ENCODE results near the gene ATRN. TPM values are rescaled to one million over a fixed set of nuclear protein-coding genes. Genes with fewer than 3 reads are reported as not detected.
A peak's percentile ranks its signal among the peaks of the same experiment; 100 is the strongest.

The ATRN gene
- total RNA-seq, 2 experiments from 2014 or later = 7.3 to 7.8 TPM

DNA sequence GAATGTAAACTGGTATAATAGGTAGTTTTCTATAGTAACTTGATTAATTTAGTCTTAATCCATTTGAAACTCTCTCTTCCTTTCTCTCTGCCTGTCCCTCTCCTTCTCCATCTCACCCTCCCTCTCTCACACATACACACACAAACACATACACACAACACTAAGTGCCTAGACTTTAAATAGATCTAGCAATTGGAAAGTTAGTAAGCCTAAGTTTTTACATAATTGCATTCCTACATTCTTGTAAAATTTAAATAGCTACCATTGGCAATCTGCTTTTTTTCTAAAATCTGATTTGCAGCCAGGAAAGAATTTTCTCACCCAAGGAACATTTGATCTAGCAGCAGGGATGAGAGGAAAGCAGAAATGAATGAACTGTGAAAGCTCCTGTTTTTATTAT, 176.7 kb downstream of the ATRN start:
- Mint-ChIP-seq H3K4me1 (ENCODE audit: low read depth) (no peaks in the 10 kb centered on the region), H3K27me3 (no peaks in the 10 kb centered on the region), H3K4me3 (no peak overlapping the region), H3K36me3 (peaks cover 7% of the 10 kb centered on the region), H3K27ac (no peak overlapping the region), H3K9me3 (no peaks in the 10 kb centered on the region)
- ChIA-PET CTCF (interaction anchor here (0.6 to 1.3 kb wide), 2 partner anchors 27 to 84 kb away, joined by 3 to 4 read pairs; no protein-coding TSS in a partner anchor), POLR2A (no interaction called here)
- no peak for DNase-seq
- intact Hi-C loops (cut with micrococcal nuclease) = no loop called here

DNA sequence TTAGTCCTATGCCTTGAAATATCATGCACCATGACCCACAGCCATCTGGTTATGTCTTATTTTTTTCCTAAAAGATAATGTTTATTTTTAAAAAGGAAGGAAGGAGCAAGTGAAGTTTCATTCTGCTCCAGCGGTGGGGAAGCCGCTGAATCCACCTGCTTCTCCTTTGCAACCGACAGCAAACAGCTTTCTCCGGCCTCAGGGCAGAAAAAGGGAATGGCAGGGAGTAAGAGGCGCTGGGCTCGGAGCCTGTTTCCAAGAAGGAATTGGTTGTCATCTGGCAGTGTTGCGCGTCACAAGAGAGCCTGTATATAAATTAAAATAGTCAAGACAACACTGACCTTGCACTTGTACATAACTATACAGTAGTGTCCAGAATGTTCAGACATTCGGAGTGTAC, 178.1 kb downstream of the ATRN start:
- POLR2A ChIA-PET = no interaction called here
- DNase-seq = no peak
- CTCF ChIA-PET = no interaction called here
- Mint-ChIP-seq H3K4me3 (no peak overlapping the region), H3K4me1 (ENCODE audit: low read depth) (no peaks in the 10 kb centered on the region), H3K36me3 (peaks cover 7% of the 10 kb centered on the region), H3K9me3 (peaks cover 8% of the 10 kb centered on the region), H3K27me3 (no peaks in the 10 kb centered on the region), H3K27ac (no peak overlapping the region)
- intact Hi-C loops (cut with micrococcal nuclease) = no loop called here

DNA sequence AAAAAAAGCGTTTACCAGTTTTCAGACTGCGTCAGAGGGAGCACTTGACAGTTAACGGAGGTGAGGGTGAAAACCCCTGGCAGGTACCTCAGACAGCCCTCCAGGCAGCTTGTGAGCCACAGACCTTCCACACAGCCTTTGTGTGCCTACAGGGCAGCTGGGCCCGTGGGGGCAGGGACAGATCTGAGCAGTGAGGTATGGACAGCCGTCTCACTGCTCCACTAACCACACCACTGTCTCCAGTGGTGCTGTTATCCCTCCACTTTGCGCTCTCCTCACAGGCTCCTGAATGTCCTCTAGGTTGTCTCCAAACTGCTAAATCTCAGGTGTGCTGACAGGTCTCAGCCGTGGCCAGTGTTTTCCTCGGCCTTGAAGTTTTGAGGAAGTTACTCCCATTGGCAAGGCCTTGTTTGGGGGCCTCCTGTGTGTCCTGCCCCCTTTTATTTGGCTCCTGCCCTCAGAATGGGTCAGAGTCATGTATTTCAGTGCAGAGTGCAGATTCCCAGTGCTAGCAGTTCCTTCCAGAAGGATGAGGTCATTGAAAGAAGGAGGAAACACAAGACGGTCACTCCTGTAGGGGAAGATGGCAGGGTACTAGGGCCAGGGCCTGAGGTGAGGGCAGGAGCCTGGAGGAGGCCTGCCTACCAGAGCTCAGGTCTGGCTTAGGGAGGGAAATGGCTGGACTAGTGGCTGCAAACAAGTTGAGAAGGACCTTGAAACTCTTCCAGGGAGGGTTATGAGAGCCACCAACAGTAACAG, 180.6 kb downstream of the ATRN start:
- intact Hi-C loops (cut with micrococcal nuclease) = no loop called here
- Mint-ChIP-seq H3K4me3 (no peak overlapping the region), H3K36me3 (peaks cover 7% of the 10 kb centered on the region), H3K27ac (no peak overlapping the region), H3K4me1 (ENCODE audit: low read depth) (no peaks in the 10 kb centered on the region), H3K9me3 (peaks cover 9% of the 10 kb centered on the region), H3K27me3 (no peaks in the 10 kb centered on the region)
- CTCF ChIA-PET = no interaction called here
- no peak for DNase-seq
- POLR2A ChIA-PET = no interaction called here

DNA sequence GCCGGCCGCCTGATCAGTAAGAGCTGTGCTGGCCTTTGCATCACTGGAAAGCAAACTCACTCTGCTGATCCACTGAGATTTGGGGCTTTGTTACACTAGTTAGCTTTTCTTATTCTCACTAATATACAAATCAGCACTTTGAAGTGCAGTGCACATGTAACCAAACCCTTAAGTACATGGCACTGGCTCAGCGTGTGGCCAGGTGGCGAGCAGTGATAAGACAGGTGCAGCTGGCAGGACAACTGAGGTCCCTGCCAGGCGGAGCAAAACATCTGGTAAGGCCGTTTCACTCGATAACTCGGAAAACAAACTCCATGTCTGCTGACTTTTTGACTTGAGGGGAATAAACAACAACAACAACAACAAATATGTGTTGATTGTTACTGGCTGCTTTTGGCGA, 181.4 kb downstream of the ATRN start:
- ChIA-PET POLR2A (no interaction called here), CTCF (no interaction called here)
- H3K36me3 Mint-ChIP-seq = peaks cover 7% of the 10 kb centered on the region
- no peak overlapping the region for H3K27ac Mint-ChIP-seq
- H3K9me3 Mint-ChIP-seq = peaks cover 9% of the 10 kb centered on the region
- H3K27me3 Mint-ChIP-seq = no peaks in the 10 kb centered on the region
- no peak for DNase-seq
- no peaks in the 10 kb centered on the region for H3K4me1 Mint-ChIP-seq (ENCODE audit: low read depth)
- intact Hi-C loops (cut with micrococcal nuclease) = no loop called here
- H3K4me3 Mint-ChIP-seq = no peak overlapping the region

DNA sequence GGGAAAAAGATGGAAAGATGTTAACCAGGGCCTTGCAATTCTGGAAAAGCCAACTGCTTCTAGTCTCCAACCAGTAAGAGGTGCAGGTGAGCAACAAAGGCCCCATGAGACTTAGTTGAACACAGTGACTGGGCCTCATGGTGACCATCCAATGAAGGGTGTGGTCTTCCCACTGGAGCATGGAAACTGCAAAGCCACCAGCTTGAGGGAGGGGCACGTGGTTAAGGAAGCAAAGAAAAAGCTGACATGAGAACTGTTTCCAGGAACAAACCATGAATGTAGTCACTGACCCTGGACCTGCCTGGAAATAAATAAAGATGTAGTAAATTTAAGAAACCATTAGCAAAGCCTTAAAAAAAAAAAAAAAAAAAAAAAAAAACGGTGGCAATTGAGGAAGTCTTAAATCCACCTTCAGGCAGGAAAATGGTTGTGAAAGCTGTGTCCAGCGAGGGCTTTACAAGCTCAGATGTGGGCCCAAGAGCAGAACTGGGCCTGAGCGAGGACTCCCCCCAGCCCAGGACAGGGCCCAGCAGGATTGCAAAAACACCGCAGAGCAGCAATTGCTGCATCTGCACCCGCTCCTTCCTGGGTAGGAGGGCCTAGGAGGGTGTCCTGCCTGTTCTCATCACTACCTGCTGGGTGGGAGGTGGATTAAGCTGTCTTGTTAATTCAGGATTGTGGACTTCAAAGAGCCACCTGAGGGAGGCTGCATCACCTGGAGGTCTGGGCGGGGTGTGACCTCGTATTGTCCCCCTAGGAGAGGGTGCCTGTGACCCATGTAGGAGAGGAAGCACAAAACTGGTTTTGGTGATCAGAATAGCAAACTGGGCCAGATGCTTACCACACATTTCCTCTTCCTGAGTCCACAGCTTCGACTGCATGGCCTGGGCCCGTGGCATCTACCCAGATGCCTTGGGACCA, 182.1 kb downstream of the ATRN start:
- Mint-ChIP-seq H3K4me3 (no peak overlapping the region), H3K27ac (no peak overlapping the region), H3K27me3 (no peaks in the 10 kb centered on the region), H3K9me3 (peaks cover 9% of the 10 kb centered on the region), H3K36me3 (peaks cover 7% of the 10 kb centered on the region), H3K4me1 (ENCODE audit: low read depth) (no peaks in the 10 kb centered on the region)
- intact Hi-C loops (cut with micrococcal nuclease) = no loop called here
- no peak for DNase-seq
- CTCF ChIA-PET = interaction anchor here (1.0 kb wide), 1 partner anchor 24 kb away, joined by 3 read pairs; no protein-coding TSS in a partner anchor
- POLR2A ChIA-PET = no interaction called here

DNA sequence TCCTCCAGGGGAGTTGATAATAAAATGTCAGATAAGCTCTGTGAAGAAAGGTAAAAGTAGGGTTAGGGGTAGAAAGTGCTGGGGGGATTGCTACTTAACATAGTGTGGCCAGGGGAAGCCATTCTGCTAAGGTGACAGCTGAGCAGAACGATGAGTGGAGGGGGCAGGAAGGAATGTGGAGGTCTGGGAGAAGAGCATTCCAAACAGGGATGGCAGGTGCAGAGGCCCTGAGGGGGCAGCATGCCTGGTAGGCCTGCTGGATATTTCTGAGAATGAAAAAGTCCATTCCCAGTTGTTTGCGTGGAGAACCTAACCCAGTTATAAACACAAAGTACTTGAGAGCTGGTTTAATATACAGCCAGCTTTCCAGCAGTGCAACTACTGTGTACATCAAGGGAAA, 183.1 kb downstream of the ATRN start:
- POLR2A ChIA-PET = no interaction called here
- intact Hi-C loops (cut with micrococcal nuclease) = no loop called here

DNA sequence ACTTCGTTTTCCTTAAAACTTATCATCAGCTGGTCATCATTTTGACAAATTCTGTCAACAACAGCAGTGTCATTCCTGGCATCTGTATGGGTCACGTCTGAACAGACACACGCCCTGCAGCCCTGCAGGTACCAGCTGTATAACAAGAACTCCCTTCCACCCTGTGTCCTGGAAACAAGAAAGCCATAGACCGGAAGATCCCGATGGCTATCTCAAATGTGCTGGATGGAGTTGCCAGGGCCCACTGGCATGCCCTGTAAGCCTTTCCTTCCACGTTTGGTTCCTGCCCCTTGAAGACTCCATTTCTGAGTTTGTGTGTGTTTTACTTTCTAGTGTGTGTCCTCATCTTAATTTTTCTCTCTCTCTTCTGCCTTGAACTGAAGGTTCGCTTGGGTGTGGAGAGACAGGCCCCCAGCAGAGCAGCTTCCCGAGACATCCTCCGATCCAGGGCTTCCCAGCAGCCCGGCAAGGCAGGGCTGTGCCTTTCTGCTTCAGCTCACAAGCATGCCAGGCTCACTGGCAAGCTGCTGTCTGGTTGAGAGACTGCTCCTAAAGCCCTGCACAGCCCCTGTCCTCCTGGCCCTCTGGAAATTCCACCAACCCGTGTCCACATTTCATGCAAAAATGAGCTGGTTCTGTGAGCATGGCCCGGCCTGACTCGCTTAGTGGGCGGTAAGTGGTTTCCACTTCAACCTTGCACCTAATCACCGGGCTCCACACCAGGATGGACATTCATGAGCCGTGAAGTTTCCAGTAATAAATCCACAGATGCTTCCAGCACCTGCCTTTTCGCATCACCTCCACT, 183.7 kb downstream of the ATRN start:
- Mint-ChIP-seq H3K27ac (no peak overlapping the region), H3K36me3 (no peaks in the 10 kb centered on the region), H3K27me3 (peaks cover 8% of the 10 kb centered on the region), H3K4me1 (ENCODE audit: low read depth) (peaks cover 8% of the 10 kb centered on the region), H3K4me3 (no peak overlapping the region), H3K9me3 (peaks cover 9% of the 10 kb centered on the region)
- DNase-seq = no peak
- intact Hi-C loops (cut with micrococcal nuclease) = no loop called here
- CTCF ChIA-PET = interaction anchor here (0.7 kb wide), 1 partner anchor 201 kb away, joined by 3 read pairs; no protein-coding TSS in a partner anchor
- POLR2A ChIA-PET = no interaction called here

More for the DNA sequence above, 183.1 kb downstream of the ATRN start:
- peaks cover 3% of the 10 kb centered on the region for H3K4me1 Mint-ChIP-seq (ENCODE audit: low read depth)
- peaks cover 2% of the 10 kb centered on the region for H3K27me3 Mint-ChIP-seq
- no peak for DNase-seq
- peaks cover 9% of the 10 kb centered on the region for H3K9me3 Mint-ChIP-seq
- H3K4me3 Mint-ChIP-seq = no peak overlapping the region
- no peak overlapping the region for H3K27ac Mint-ChIP-seq
- CTCF ChIA-PET = interaction anchor here (0.7 kb wide), 1 partner anchor 201 kb away, joined by 3 read pairs; no protein-coding TSS in a partner anchor
- H3K36me3 Mint-ChIP-seq = peaks cover 2% of the 10 kb centered on the region

DNA sequence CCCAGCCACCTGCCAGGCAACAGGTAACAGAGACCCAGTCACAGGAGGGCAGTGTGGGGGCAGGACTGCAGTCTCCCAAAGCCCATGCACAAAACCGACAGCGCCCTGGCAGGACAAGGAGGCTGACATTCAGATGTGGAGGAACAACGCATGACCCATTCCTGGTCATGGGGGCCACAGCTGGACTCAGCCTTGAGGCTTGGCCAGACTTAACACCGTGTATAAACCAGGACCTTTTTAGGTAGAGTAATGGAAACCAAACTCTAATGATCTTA, 184.2 kb downstream of the ATRN start:
- H3K27ac Mint-ChIP-seq = no peak overlapping the region
- H3K27me3 Mint-ChIP-seq = peaks cover 11% of the 10 kb centered on the region
- no peak for DNase-seq
- intact Hi-C loops (cut with micrococcal nuclease) = no loop called here
- H3K4me3 Mint-ChIP-seq = no peak overlapping the region
- H3K4me1 Mint-ChIP-seq (ENCODE audit: low read depth) = peaks cover 9% of the 10 kb centered on the region
- ChIA-PET POLR2A (no interaction called here), CTCF (no interaction called here)
- no peaks in the 10 kb centered on the region for H3K36me3 Mint-ChIP-seq
- peaks cover 9% of the 10 kb centered on the region for H3K9me3 Mint-ChIP-seq

DNA sequence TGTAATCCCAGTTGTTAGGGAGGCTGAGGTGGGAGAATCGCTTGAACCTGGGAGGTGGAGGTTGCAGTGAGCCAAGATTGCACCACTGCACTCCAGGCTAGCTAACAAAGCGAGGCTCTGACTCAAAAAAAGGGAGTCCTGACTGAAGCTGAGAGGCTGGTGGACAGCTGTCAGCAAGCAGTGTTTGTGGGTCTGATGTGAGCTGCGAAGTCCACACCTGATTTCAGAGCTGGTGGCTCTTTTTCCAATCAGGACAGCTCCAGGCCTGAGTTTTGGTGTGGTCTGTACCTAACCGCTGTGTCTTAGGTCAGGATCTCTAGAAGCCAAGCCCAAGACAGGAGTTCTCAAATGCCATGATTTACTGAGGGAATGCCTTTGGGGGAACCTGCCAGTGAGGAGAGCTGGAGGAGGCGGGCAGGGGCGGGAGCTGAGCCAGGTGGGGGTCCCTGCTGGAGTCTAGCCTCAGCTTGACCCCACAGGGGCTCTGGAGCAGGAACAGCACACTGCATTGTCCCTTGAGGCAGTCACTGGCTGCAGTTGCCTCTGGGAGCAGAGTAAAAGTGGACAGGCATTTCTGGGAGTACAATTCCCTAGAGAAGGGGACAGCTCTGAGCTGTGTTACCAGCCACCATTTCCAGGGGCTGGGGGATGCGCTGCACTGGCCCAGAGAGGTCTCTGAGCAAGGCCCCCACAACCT, 187.3 kb downstream of the ATRN start:
- peaks cover 8% of the 10 kb centered on the region for H3K9me3 Mint-ChIP-seq
- no peak for DNase-seq
- ChIA-PET CTCF (interaction anchor here (0.9 to 1.6 kb wide), 3 partner anchors 19 to 53 kb away, joined by 3 to 7 read pairs (median 3); no protein-coding TSS in a partner anchor), POLR2A (no interaction called here)
- intact Hi-C loops (cut with micrococcal nuclease) = no loop called here
- peaks cover 9% of the 10 kb centered on the region for H3K4me1 Mint-ChIP-seq (ENCODE audit: low read depth)
- no peak overlapping the region for H3K4me3 Mint-ChIP-seq
- H3K27me3 Mint-ChIP-seq = peaks cover 31% of the 10 kb centered on the region
- no peaks in the 10 kb centered on the region for H3K36me3 Mint-ChIP-seq
- no peak overlapping the region for H3K27ac Mint-ChIP-seq

DNA sequence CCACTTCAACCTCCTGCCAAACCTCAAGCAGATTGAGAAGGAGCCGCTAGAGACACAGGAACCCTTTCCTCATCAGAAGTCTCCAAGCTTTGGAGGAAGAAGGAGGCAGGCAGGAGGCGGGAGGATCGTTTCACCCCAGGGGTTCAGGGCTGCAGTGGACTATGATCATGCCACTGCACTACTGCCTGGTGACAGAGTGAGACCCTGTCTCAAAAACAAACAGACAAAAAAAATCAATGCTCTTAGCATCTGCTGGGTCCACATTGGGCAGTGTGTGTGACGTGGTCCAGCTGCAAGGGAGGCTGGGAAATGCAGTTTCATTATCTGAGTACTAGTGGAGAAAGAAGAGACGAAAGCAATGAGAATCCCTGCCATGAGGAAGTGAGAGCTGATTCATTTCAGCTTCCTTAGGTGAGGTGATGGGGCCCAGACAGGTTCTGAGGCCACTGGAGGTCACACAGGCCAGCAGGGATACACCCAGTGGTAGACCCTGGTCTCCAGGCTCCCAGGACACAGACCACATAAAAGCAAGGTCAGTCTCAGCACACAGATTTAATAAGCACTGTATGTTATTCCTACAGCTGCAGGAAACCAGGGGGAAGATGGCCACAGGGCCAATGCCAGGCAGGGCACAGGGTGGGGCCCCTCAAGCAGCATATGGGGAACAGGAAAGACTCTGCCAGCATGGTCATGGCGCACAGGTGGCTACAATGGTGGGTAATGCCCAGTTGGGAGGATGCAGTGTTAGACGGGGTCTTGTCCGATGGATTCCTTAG, 188.1 kb downstream of the ATRN start:
- DNase-seq = peak; percentile 61
- Mint-ChIP-seq H3K27ac (no peak overlapping the region), H3K27me3 (peaks cover 31% of the 10 kb centered on the region), H3K9me3 (peaks cover under 1% of the 10 kb centered on the region), H3K4me3 (no peak overlapping the region), H3K36me3 (no peaks in the 10 kb centered on the region), H3K4me1 (ENCODE audit: low read depth) (peaks cover 9% of the 10 kb centered on the region)
- CTCF ChIA-PET = interaction anchor here (1.0 to 1.6 kb wide), 2 partner anchors 18 to 38 kb away, joined by 3 to 7 read pairs; no protein-coding TSS in a partner anchor
- intact Hi-C loops (cut with micrococcal nuclease) = no loop called here
- POLR2A ChIA-PET = no interaction called here

Data from activated CD4-positive, alpha-beta memory T cell treated with anti-CD3 and anti-CD28 coated beads for 36 hours (primary cell).